Left ventricle myocardium inferior (tissue), 1 donor: ENCODE results near the gene RXRG. TPM values are rescaled to one million over a fixed set of nuclear protein-coding genes. Genes with fewer than 3 reads are reported as not detected.

Experiments used
- DNase-seq: peaks from one replicate; pipeline ENCODE4 v3.0.0-alpha.2; 2020
- H3K27ac ChIP-seq: fragments of 200-600 bp; replicated peaks from 2 replicates; pipeline ENCODE4 v1.8.0; 2021
- H3K27me3 ChIP-seq: fragments of 200-600 bp; 2 replicates; pipeline ENCODE4 v1.8.0; 2021; ENCODE audit warnings: low read depth
- H3K36me3 ChIP-seq: fragments of 200-600 bp; 2 replicates; pipeline ENCODE4 v1.8.0; 2021
- H3K4me1 ChIP-seq: fragments of 200-600 bp; 2 replicates; pipeline ENCODE4 v1.8.0; 2021
- H3K4me3 ChIP-seq: fragments of 200-600 bp; 2 replicates; pipeline ENCODE4 v1.8.0; 2021; ENCODE audit warnings: mild to moderate bottlenecking, moderate library complexity
- H3K9me3 ChIP-seq: fragments of 200-600 bp; replicated peaks from 2 replicates; pipeline ENCODE4 v1.8.0; 2021
- CTCF ChIP-seq: fragments of 200-600 bp; IDR thresholded peaks from 2 replicates; pipeline ENCODE4 v1.8.0; 2021; ENCODE audit warnings: antibody characterized with exemption, mild to moderate bottlenecking, borderline replicate concordance
- intact Hi-C: fragments of 100-400 bp; cut with micrococcal nuclease; formaldehyde crosslinking; loops from one replicate; pipeline ENCODE4 v1.11.0; 2022
- total RNA-seq: library from RNA; stranded (reverse); fragmentation: NEBNext Ultra II Directional; extraction: Animal tissue kit (Norgen Biotek cat#: 25700); gene quantifications from one replicate; pipeline ENCODE4 v1.2.1, GENCODE V29; 2021
- donor health status: DM: no; HTN: yes; CAD: no; lungs with severe emphysema.

Gene RXRG
- total RNA-seq, 1 donor from 2014 or later: 9.3 TPM

- Histone ChIP-seq H3K27me3 (no peaks in the 10 kb centered on the region), H3K9me3 (no peaks in the 10 kb centered on the region), H3K4me1 (peaks cover 17% of the 10 kb centered on the region), H3K27ac (no peak overlapping the region), H3K36me3 (no peaks in the 10 kb centered on the region), H3K4me3 (no peak overlapping the region)
- intact Hi-C loops: no loop called here
- peak; percentile 32 for DNase-seq
- TF ChIP-seq CTCF: no peak
Observed at GRCh38 chr1:165383067-165383466, 61.9 kb downstream of the RXRG start.

- TF ChIP-seq CTCF: no peak
- Histone ChIP-seq H3K27me3 (no peaks in the 10 kb centered on the region), H3K4me1 (peaks cover 15% of the 10 kb centered on the region), H3K36me3 (no peaks in the 10 kb centered on the region), H3K4me3 (no peak overlapping the region), H3K9me3 (no peaks in the 10 kb centered on the region), H3K27ac (no peak overlapping the region)
- no peak for DNase-seq
- intact Hi-C loops: no loop called here
Observed at GRCh38 chr1:165381745-165382505, 63.0 kb downstream of the RXRG start.

- H3K4me1 ChIP-seq: peaks cover 22% of the 10 kb centered on the region
- intact Hi-C loops: no loop called here
- H3K27me3 ChIP-seq: no peaks in the 10 kb centered on the region
- no peak for TF ChIP-seq CTCF
- no peaks in the 10 kb centered on the region for H3K36me3 ChIP-seq
- H3K4me3 ChIP-seq: peak overlapping the region; percentile 67
- no peaks in the 10 kb centered on the region for H3K9me3 ChIP-seq
- H3K27ac ChIP-seq: peak overlapping the region; percentile 93
- DNase-seq: no peak
Observed at GRCh38 chr1:165376811-165377311, 68.1 kb downstream of the RXRG start.

- no peak for TF ChIP-seq CTCF
- intact Hi-C loops: no loop called here
- no peaks in the 10 kb centered on the region for H3K27me3 ChIP-seq
- peaks cover 22% of the 10 kb centered on the region for H3K4me1 ChIP-seq
- H3K9me3 ChIP-seq: no peaks in the 10 kb centered on the region
- peak overlapping the region; percentile 67 for H3K4me3 ChIP-seq
- no peaks in the 10 kb centered on the region for H3K36me3 ChIP-seq
- DNase-seq: peak; percentile 87
- peak overlapping the region; percentile 93 for H3K27ac ChIP-seq
Observed at GRCh38 chr1:165376041-165376810, 68.7 kb downstream of the RXRG start.

- Histone ChIP-seq H3K27me3 (no peaks in the 10 kb centered on the region), H3K4me1 (peaks cover 22% of the 10 kb centered on the region), H3K4me3 (peak overlapping the region; percentile 67), H3K27ac (peak overlapping the region; percentile 93), H3K36me3 (no peaks in the 10 kb centered on the region), H3K9me3 (no peaks in the 10 kb centered on the region)
- DNase-seq: no peak
- TF ChIP-seq CTCF: no peak
- intact Hi-C loops: no loop called here
Observed at GRCh38 chr1:165375623-165376022, 69.3 kb downstream of the RXRG start.
